A673 (cell line): ENCODE data around the gene C1orf141.

Experiments
- EZH2 ChIP-seq: fragments of 200-600 bp; sonication (generic); IDR thresholded peaks from 2 replicates; pipeline ENCODE4 v1.6.1; 2017; ENCODE audit warnings: borderline replicate concordance, low read depth, mild to moderate bottlenecking, mixed read lengths, antibody characterized with exemption, low read length; ENCODE audit not compliant: poor library complexity, severe bottlenecking
- TF ChIP-seq, protein P1 (sequence below): fragments of 300-800, 200-600 bp; sonication (generic); conservative IDR thresholded peaks from 2 replicates; pipeline ENCODE4 v1.5.1; 2017; ENCODE audit warnings: low read depth, mild to moderate bottlenecking, antibody characterized with exemption, low read length, moderate library complexity, mixed read lengths

- TF ChIP-seq, protein P1, sequence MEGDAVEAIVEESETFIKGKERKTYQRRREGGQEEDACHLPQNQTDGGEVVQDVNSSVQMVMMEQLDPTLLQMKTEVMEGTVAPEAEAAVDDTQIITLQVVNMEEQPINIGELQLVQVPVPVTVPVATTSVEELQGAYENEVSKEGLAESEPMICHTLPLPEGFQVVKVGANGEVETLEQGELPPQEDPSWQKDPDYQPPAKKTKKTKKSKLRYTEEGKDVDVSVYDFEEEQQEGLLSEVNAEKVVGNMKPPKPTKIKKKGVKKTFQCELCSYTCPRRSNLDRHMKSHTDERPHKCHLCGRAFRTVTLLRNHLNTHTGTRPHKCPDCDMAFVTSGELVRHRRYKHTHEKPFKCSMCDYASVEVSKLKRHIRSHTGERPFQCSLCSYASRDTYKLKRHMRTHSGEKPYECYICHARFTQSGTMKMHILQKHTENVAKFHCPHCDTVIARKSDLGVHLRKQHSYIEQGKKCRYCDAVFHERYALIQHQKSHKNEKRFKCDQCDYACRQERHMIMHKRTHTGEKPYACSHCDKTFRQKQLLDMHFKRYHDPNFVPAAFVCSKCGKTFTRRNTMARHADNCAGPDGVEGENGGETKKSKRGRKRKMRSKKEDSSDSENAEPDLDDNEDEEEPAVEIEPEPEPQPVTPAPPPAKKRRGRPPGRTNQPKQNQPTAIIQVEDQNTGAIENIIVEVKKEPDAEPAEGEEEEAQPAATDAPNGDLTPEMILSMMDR: no peak
- TF ChIP-seq EZH2: no peak
These were observed 16.6 kb downstream of the C1orf141 start for GRCh38 chr1:67118191-67118590.
